ENCODE results near the gene IMMP2L. TPM values are rescaled to one million over a fixed set of nuclear protein-coding genes. Genes with fewer than 3 reads are reported as not detected.
A peak's percentile ranks its signal among the peaks of the same experiment; 100 is the strongest.

Gene IMMP2L
- total RNA-seq, 1 donor, result 19.9 TPM

DNA sequence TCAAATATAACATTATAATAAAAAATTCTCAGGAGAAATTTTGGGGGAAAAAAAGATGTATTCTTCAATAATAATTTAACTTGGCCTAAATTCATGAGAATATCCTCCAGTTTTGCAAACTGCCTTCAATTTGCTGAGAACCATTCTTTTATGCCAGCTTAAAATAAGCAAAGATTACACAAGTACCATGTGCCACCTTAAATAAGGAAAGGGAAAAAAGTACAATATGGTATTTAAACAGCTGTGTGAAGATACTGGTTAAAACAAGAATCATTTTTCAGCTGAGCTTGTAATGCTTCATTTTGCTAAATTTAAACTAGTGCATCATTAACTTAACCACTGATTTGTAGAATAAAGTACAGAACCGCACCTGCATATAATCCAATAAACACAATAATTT, 253.6 kb downstream of the IMMP2L start:
- TF ChIP-seq, protein P1, sequence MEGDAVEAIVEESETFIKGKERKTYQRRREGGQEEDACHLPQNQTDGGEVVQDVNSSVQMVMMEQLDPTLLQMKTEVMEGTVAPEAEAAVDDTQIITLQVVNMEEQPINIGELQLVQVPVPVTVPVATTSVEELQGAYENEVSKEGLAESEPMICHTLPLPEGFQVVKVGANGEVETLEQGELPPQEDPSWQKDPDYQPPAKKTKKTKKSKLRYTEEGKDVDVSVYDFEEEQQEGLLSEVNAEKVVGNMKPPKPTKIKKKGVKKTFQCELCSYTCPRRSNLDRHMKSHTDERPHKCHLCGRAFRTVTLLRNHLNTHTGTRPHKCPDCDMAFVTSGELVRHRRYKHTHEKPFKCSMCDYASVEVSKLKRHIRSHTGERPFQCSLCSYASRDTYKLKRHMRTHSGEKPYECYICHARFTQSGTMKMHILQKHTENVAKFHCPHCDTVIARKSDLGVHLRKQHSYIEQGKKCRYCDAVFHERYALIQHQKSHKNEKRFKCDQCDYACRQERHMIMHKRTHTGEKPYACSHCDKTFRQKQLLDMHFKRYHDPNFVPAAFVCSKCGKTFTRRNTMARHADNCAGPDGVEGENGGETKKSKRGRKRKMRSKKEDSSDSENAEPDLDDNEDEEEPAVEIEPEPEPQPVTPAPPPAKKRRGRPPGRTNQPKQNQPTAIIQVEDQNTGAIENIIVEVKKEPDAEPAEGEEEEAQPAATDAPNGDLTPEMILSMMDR (IDR thresholded peaks at IDR 0.05; ENCODE audit: extremely low read depth, low read depth, low read length), result no peak
- Histone ChIP-seq H3K9me3 (ENCODE audit: low read depth, low read length) (no peaks in the 10 kb centered on the region), H3K4me2 (ENCODE audit: insufficient read depth, low read length) (no peak overlapping the region), H3K27me3 (ENCODE audit: insufficient read depth, low read length) (no peaks in the 10 kb centered on the region), H2AFZ (ENCODE audit: low read length) (no peak overlapping the region), H3K4me3 (ENCODE audit: insufficient read depth, low read length) (no peak overlapping the region), H3K27ac (ENCODE audit: low read depth, low read length) (no peak overlapping the region), H3K4me1 (ENCODE audit: insufficient read depth, low read length) (no peaks in the 10 kb centered on the region), H4K20me1 (ENCODE audit: insufficient read depth, low read length) (no peaks in the 10 kb centered on the region), H3K36me3 (ENCODE audit: insufficient read depth, low read length) (no peaks in the 10 kb centered on the region), H3K79me2 (ENCODE audit: insufficient read depth, low read length) (no peaks in the 10 kb centered on the region)
- no peak for DNase-seq (ENCODE audit: insufficient read length, low spot score, missing footprints)

DNA sequence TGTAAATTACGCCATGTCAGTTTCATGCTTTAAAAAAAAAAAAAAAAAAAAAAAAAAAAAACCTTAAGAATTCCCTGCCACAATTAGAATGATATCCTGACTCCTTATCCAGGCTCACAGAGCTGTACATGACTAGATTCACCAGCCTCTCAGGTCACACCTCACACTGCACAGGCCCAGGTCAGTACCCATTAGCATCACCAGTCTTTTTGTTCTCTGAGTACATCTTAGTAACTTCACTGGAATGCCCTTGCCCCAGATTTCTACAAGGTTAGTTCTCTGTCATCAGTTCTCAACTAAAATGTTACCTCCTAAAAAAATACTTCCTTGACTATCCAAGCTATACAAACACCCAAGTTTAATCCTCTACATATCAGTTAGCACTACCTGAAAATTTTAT, 260.4 kb downstream of the IMMP2L start:
- TF ChIP-seq, protein P1 (IDR thresholded peaks at IDR 0.05; ENCODE audit: extremely low read depth, low read depth, low read length), result no peak
- no peak overlapping the region for H3K4me2 ChIP-seq (ENCODE audit: insufficient read depth, low read length)
- DNase-seq (ENCODE audit: insufficient read length, low spot score, missing footprints), result no peak
- H3K27me3 ChIP-seq (ENCODE audit: insufficient read depth, low read length), result no peaks in the 10 kb centered on the region
- H3K79me2 ChIP-seq (ENCODE audit: insufficient read depth, low read length), result no peaks in the 10 kb centered on the region
- no peak overlapping the region for H3K27ac ChIP-seq (ENCODE audit: low read depth, low read length)
- H3K4me3 ChIP-seq (ENCODE audit: insufficient read depth, low read length), result no peak overlapping the region
- no peaks in the 10 kb centered on the region for H4K20me1 ChIP-seq (ENCODE audit: insufficient read depth, low read length)
- H3K4me1 ChIP-seq (ENCODE audit: insufficient read depth, low read length), result no peaks in the 10 kb centered on the region
- H2AFZ ChIP-seq (ENCODE audit: low read length), result no peak overlapping the region
- H3K36me3 ChIP-seq (ENCODE audit: insufficient read depth, low read length), result no peaks in the 10 kb centered on the region
- no peaks in the 10 kb centered on the region for H3K9me3 ChIP-seq (ENCODE audit: low read depth, low read length)

DNA sequence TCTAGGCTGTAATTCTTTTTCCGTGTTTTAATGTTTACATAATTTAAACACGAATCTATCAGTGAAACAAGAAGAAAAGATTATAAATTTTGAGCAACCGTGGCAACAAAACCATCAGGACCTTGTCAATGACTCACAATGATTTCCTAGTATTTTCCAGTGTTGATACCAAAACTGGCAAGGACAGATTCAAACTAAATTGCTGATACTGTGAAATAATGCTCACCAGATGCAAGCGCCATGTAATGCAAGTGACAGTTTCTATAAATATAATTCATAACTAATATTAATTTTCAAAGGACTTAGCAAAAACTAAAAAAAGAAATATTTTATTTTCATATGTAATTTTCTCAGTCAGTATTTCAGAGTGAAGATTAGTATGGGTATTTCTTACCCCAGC, 267.8 kb downstream of the IMMP2L start:
- Histone ChIP-seq H3K27me3 (ENCODE audit: insufficient read depth, low read length) (no peaks in the 10 kb centered on the region), H3K4me2 (ENCODE audit: insufficient read depth, low read length) (no peak overlapping the region), H3K4me1 (ENCODE audit: insufficient read depth, low read length) (no peaks in the 10 kb centered on the region), H2AFZ (ENCODE audit: low read length) (no peak overlapping the region), H3K79me2 (ENCODE audit: insufficient read depth, low read length) (no peaks in the 10 kb centered on the region), H4K20me1 (ENCODE audit: insufficient read depth, low read length) (no peaks in the 10 kb centered on the region), H3K27ac (ENCODE audit: low read depth, low read length) (no peak overlapping the region), H3K4me3 (ENCODE audit: insufficient read depth, low read length) (no peak overlapping the region), H3K36me3 (ENCODE audit: insufficient read depth, low read length) (no peaks in the 10 kb centered on the region), H3K9me3 (ENCODE audit: low read depth, low read length) (no peaks in the 10 kb centered on the region)
- TF ChIP-seq, protein P1 (IDR thresholded peaks at IDR 0.05; ENCODE audit: extremely low read depth, low read depth, low read length), result no peak
- DNase-seq (ENCODE audit: insufficient read length, low spot score, missing footprints), result no peak

DNA sequence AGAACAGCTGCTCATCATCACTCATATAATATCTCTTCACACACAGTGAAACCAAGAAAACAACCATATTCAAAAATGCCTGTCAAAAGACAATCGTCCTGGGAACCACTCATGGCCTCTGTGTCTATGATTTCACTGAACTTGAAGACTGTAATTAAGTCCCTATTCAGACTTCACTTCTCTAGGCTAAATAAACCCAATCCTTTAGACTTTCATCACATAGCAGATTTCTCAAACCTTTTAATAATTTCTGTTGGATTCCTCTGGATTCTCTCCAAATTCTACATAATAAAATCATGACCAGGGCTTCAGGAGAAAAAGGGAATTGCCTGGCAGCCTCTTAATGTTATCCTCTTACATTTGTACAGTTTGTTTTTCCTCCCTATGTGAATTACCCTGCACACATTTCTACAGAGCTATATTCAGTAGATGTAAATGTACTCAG, 270.2 kb downstream of the IMMP2L start:
- TF ChIP-seq, protein P1 (IDR thresholded peaks at IDR 0.05; ENCODE audit: extremely low read depth, low read depth, low read length), result no peak
- Histone ChIP-seq H3K27ac (ENCODE audit: low read depth, low read length) (no peak overlapping the region), H3K27me3 (ENCODE audit: insufficient read depth, low read length) (no peaks in the 10 kb centered on the region), H2AFZ (ENCODE audit: low read length) (no peak overlapping the region), H3K4me2 (ENCODE audit: insufficient read depth, low read length) (no peak overlapping the region), H3K4me1 (ENCODE audit: insufficient read depth, low read length) (no peaks in the 10 kb centered on the region), H3K4me3 (ENCODE audit: insufficient read depth, low read length) (no peak overlapping the region), H3K9me3 (ENCODE audit: low read depth, low read length) (no peaks in the 10 kb centered on the region), H4K20me1 (ENCODE audit: insufficient read depth, low read length) (no peaks in the 10 kb centered on the region), H3K79me2 (ENCODE audit: insufficient read depth, low read length) (no peaks in the 10 kb centered on the region), H3K36me3 (ENCODE audit: insufficient read depth, low read length) (no peaks in the 10 kb centered on the region)
- DNase-seq (ENCODE audit: insufficient read length, low spot score, missing footprints), result peak; percentile 58

All from osteoblast (primary cell).